H1 (cell line): ENCODE data around the gene RIPOR3. TPM values are rescaled to one million over a fixed set of nuclear protein-coding genes. Genes with fewer than 3 reads are reported as not detected.
A peak's percentile ranks its signal among the peaks of the same experiment; 100 is the strongest.

Source experiments
- CTCF ChIA-PET: fragments of 300-600 bp; sonication (Branson Sonifier 250); formaldehyde crosslinking; loops from one replicate; lab custom pipeline; 2021; ENCODE audit not compliant: partially characterized antibody; lab: Charles Lee
- POLR2A ChIA-PET: fragments of 300-600 bp; sonication (Branson Sonifier 250); formaldehyde crosslinking; loops from one replicate; lab custom pipeline; 2021; ENCODE audit warnings: inconsistent platforms; ENCODE audit not compliant: partially characterized antibody; lab: Charles Lee
- DNase-seq, 2 experiments: peaks; one replicate each; pipeline versions ENCODE4 v3.0.0 to v3.0.0-alpha.2; 2010 to 2022; ENCODE audit warnings: low spot score in 2 of 2, low read depth in 1 of 2, mixed read lengths in 1 of 2
- FAIRE-seq: peaks from 2 replicates; lab custom pipeline; 2011; peaks lifted over from hg19 to GRCh38; lab: Jason Lieb, UNC
- H2AFZ ChIP-seq: 2 replicates; pipeline ENCODE4 v1.8.1; 2012; ENCODE audit warnings: low read length, inconsistent platforms
- H2AK5ac ChIP-seq: 2 replicates; pipeline ENCODE4 v1.6.1; 2013; ENCODE audit warnings: low read depth, low read length
- H2BK120ac ChIP-seq: replicated peaks from 2 replicates; pipeline ENCODE3; 2013; ENCODE audit warnings: low read depth, low read length, inconsistent platforms
- H2BK12ac ChIP-seq: 2 replicates; pipeline ENCODE4 v1.6.1; 2013; ENCODE audit warnings: low read depth, low read length
- H2BK15ac ChIP-seq: 2 replicates; pipeline ENCODE4 v1.6.1; 2013; ENCODE audit warnings: low read length
- H2BK20ac ChIP-seq: 2 replicates; pipeline ENCODE4 v1.6.1; 2013; ENCODE audit warnings: low read length
- H2BK5ac ChIP-seq: 2 replicates; pipeline ENCODE4 v1.6.1; 2013; ENCODE audit warnings: low read depth, low read length
- H3K14ac ChIP-seq: 2 replicates; pipeline ENCODE4 v1.6.1; 2013; ENCODE audit warnings: inconsistent platforms; ENCODE audit not compliant: insufficient read length
- H3K18ac ChIP-seq: 2 replicates; pipeline ENCODE4 v1.6.1; 2013; ENCODE audit warnings: low read length; ENCODE audit errors: extremely low read depth
- H3K23ac ChIP-seq: 2 replicates; pipeline ENCODE4 v1.6.1; 2013; ENCODE audit warnings: inconsistent platforms; ENCODE audit not compliant: insufficient read length
- H3K23me2 ChIP-seq: 2 replicates; pipeline ENCODE4 v1.6.1; 2013; ENCODE audit warnings: low read depth, low read length
- H3K27ac ChIP-seq: 2 replicates; pipeline ENCODE4 v1.6.1; 2011; ENCODE audit warnings: low read depth, low read length, inconsistent platforms
- H3K27me3 ChIP-seq, 4 experiments: replicated peaks in 1 of 4; 1 replicate in 1 of 4; 2 replicates in 3 of 4; pipeline versions ENCODE4 v1.6.1 to v1.8.1; 2011 to 2013; ENCODE audit warnings: low read length in 3 of 4, mild to moderate bottlenecking in 3 of 4, inconsistent platforms in 2 of 4, mixed read lengths in 2 of 4, moderate library complexity in 1 of 4; ENCODE audit not compliant: control insufficient read depth in 3 of 4, insufficient read depth in 3 of 4; ENCODE audit errors: extremely low read depth in 1 of 4
- H3K36me3 ChIP-seq, 4 experiments: 2 replicates each; pipeline versions ENCODE4 v1.6.1 to v1.8.1; 2011 to 2013; ENCODE audit warnings: mild to moderate bottlenecking in 4 of 4, low read length in 3 of 4, moderate library complexity in 2 of 4, control low read depth in 1 of 4, inconsistent platforms in 1 of 4; ENCODE audit not compliant: insufficient read depth in 4 of 4, control insufficient read depth in 2 of 4
- H3K4ac ChIP-seq: replicated peaks from 2 replicates; pipeline ENCODE3; 2013; ENCODE audit warnings: low read length, low read depth, mixed read lengths, inconsistent platforms; ENCODE audit not compliant: insufficient read length
- H3K4me1 ChIP-seq, 4 experiments: replicated peaks in 1 of 4; 1 replicate in 1 of 4; 2 replicates in 3 of 4; pipeline versions ENCODE4 v1.6.1 to v1.8.1; 2011 to 2013; ENCODE audit warnings: low read length in 3 of 4, inconsistent platforms in 2 of 4, mixed read lengths in 1 of 4; ENCODE audit not compliant: insufficient read depth in 4 of 4, control insufficient read depth in 3 of 4
- H3K4me2 ChIP-seq, 2 experiments: 2 replicates each; pipeline versions ENCODE4 v1.6.1 to v1.8.1; 2011 to 2013; ENCODE audit warnings: low read depth in 2 of 2, low read length in 2 of 2, control low read depth in 1 of 2, inconsistent platforms in 1 of 2, mild to moderate bottlenecking in 1 of 2; ENCODE audit not compliant: insufficient read depth in 1 of 2
- H3K4me3 ChIP-seq, 4 experiments: fragments of 200-600, 300-600 bp in 1 of 4; sonication (generic), shearing (Covaris generic), sonication (Bioruptor Twin) in 1 of 4; 2 replicates each; pipeline versions ENCODE4 v1.5.1 to v1.8.1; 2011 to 2016; ENCODE audit warnings: low read length in 4 of 4, low read depth in 3 of 4, control low read depth in 2 of 4, inconsistent platforms in 2 of 4, mild to moderate bottlenecking in 2 of 4, mixed read lengths in 1 of 4, moderate library complexity in 1 of 4; ENCODE audit not compliant: insufficient read depth in 2 of 4; ENCODE audit errors: extremely low read depth in 1 of 4
- H3K56ac ChIP-seq: replicated peaks from 2 replicates; pipeline ENCODE3; 2013; ENCODE audit warnings: low read depth, mild to moderate bottlenecking, mixed read lengths, low read length, inconsistent platforms; ENCODE audit not compliant: insufficient read length
- H3K79me1 ChIP-seq: 2 replicates; pipeline ENCODE4 v1.6.1; 2013; ENCODE audit warnings: low read depth, low read length, control low read depth
- H3K79me2 ChIP-seq, 2 experiments: 2 replicates each; pipeline versions ENCODE4 v1.6.1 to v1.8.1; 2012 to 2013; ENCODE audit warnings: low read length in 2 of 2, mild to moderate bottlenecking in 2 of 2, inconsistent platforms in 1 of 2; ENCODE audit not compliant: insufficient read depth in 2 of 2, control insufficient read depth in 1 of 2
- H3K9ac ChIP-seq, 4 experiments: replicated peaks in 1 of 4; 1 replicate in 1 of 4; 2 replicates in 3 of 4; pipeline versions ENCODE4 v1.6.1 to v1.8.1; 2011 to 2013; ENCODE audit warnings: low read depth in 3 of 4, low read length in 3 of 4, control low read depth in 2 of 4, mild to moderate bottlenecking in 2 of 4, moderate library complexity in 2 of 4, inconsistent platforms in 1 of 4; ENCODE audit errors: extremely low read depth in 1 of 4
- H3K9me3 ChIP-seq, 2 experiments: 2 replicates each; pipeline versions ENCODE4 v1.6.1 to v1.8.1; 2012 to 2013; ENCODE audit warnings: mild to moderate bottlenecking in 2 of 2, moderate library complexity in 2 of 2, control low read depth in 1 of 2, inconsistent platforms in 1 of 2, low read depth in 1 of 2, low read length in 1 of 2, mixed read lengths in 1 of 2; ENCODE audit not compliant: insufficient read depth in 2 of 2
- H4K20me1 ChIP-seq, 2 experiments: replicated peaks in 1 of 2; 2 replicates each; pipeline versions ENCODE3 to v1.8.1; 2011 to 2013; ENCODE audit warnings: inconsistent platforms in 2 of 2, low read length in 2 of 2, mild to moderate bottlenecking in 1 of 2; ENCODE audit not compliant: insufficient read depth in 2 of 2, control insufficient read depth in 1 of 2
- H4K5ac ChIP-seq: 2 replicates; pipeline ENCODE4 v1.6.1; 2013; ENCODE audit warnings: low read length, low read depth, mixed read lengths, inconsistent platforms; ENCODE audit not compliant: insufficient read length
- H4K8ac ChIP-seq: 2 replicates; pipeline ENCODE4 v1.8.0; 2013; ENCODE audit warnings: mild to moderate bottlenecking, moderate library complexity, low read length, inconsistent platforms; ENCODE audit not compliant: insufficient read depth; ENCODE audit errors: extremely low read depth
- H4K91ac ChIP-seq: replicated peaks from 2 replicates; pipeline ENCODE3; 2013; ENCODE audit warnings: low read length, mixed read lengths, inconsistent platforms; ENCODE audit not compliant: insufficient read length
- ASH2L ChIP-seq: fragments of 200-600, 300-600 bp; sonication (generic); IDR thresholded peaks from one replicate; pipeline ENCODE4 v1.7.1; 2017; ENCODE audit warnings: low read length
- CHD1 ChIP-seq: IDR thresholded peaks from 2 replicates; pipeline ENCODE4 v1.6.1; 2012; ENCODE audit warnings: low read depth, low read length, improper control_type of control experiment
- CHD2 ChIP-seq: IDR thresholded peaks from 2 replicates; pipeline ENCODE4 v1.6.1; 2012; ENCODE audit warnings: low read length, improper control_type of control experiment
- CTBP2 ChIP-seq: IDR thresholded peaks from 2 replicates; pipeline ENCODE4 v1.7.0; 2011; ENCODE audit warnings: borderline replicate concordance, mild to moderate bottlenecking, moderate library complexity, mixed read lengths, low read length; ENCODE audit not compliant: insufficient read depth, insufficient read length
- KDM1A ChIP-seq: fragments of 200-600, 300-600 bp; sonication (generic); IDR thresholded peaks from 2 replicates; pipeline ENCODE4 v1.7.1; 2016; ENCODE audit warnings: mild to moderate bottlenecking, low read length, borderline replicate concordance
- RBBP5 ChIP-seq: IDR thresholded peaks from 2 replicates; pipeline ENCODE4 v1.7.1; 2012; ENCODE audit warnings: low read depth, mild to moderate bottlenecking, inconsistent platforms, low read length, moderate library complexity, borderline replicate concordance
- RNF2 ChIP-seq: fragments of 200-900, 300-1000 bp; sonication (generic); IDR thresholded peaks from 2 replicates; pipeline ENCODE4 v1.7.1; 2016; ENCODE audit warnings: borderline replicate concordance, low read depth, mild to moderate bottlenecking, antibody characterized with exemption, low read length; ENCODE audit not compliant: poor library complexity, severe bottlenecking; ENCODE audit errors: missing control alignments
- SIX5 ChIP-seq: IDR thresholded peaks from 2 replicates; pipeline ENCODE4 v1.6.1; 2011; ENCODE audit warnings: mild to moderate bottlenecking, low read depth, low read length
- SRF ChIP-seq: IDR thresholded peaks from 2 replicates; pipeline ENCODE4 v1.6.1; 2011; ENCODE audit warnings: mild to moderate bottlenecking, low read depth, low read length, moderate library complexity
- TCF12 ChIP-seq: IDR thresholded peaks from 2 replicates; pipeline ENCODE4 v1.6.1; 2011; ENCODE audit warnings: low read depth, mild to moderate bottlenecking, low read length
- WGBS, 2 experiments: shearing (Covaris generic) in 1 of 2; methylation state at CpG; one replicate each; pipeline versions ENCODE4 v1.1.6 to v1.1.7; 2013 to 2015; ENCODE audit warnings: low lambda C conversion rate in 2 of 2, mixed read lengths in 2 of 2, inconsistent platforms in 1 of 2, low coverage in 1 of 2, missing lambda C conversion rate in 1 of 2; ENCODE audit not compliant: insufficient replicate concordance in 2 of 2, insufficient coverage in 1 of 2, insufficient read length in 1 of 2; ENCODE audit errors: extremely low coverage in 1 of 2, missing lambda C conversion rate in 1 of 2; 5-methylcytosine and 5-hydroxymethylcytosine counted together
- polyA plus RNA-seq, 7 experiments: library from polyadenylated mRNA; depleted of rRNA in 3 of 7; stranded (reverse) in 5 of 7; unstranded in 2 of 7; fragments of >200 nt in 5 of 7; fragments of 200-250 nt in 2 of 7; gene quantifications; 1 replicate in 5 of 7; 2 replicates in 1 of 7; 4 replicates in 1 of 7; pipeline versions ENCODE4 v1.2.1 to v1.2.3, GENCODE V29; 2011 to 2013; ENCODE audit warnings: missing spikeins in 2 of 7, mixed read lengths in 2 of 7
- total RNA-seq: library from RNA; stranded (reverse); fragmentation: NEBNext Ultra II Directional; extraction: Animal tissue kit (Norgen Biotek cat#: 25700); gene quantifications from 2 replicates; pipeline ENCODE4 v1.2.1, GENCODE V29; 2021
- TF ChIP-seq, protein P1 (sequence below): IDR thresholded peaks from 2 replicates; pipeline ENCODE4 v1.6.1; 2012; ENCODE audit warnings: inconsistent platforms

The RIPOR3 gene
- total and polyA plus RNA-seq, 2 of the 8 experiments (the other 6 are each of a cell fraction or from before 2014, with no cell fraction given) = 3.6 to 4.5 TPM

DNA sequence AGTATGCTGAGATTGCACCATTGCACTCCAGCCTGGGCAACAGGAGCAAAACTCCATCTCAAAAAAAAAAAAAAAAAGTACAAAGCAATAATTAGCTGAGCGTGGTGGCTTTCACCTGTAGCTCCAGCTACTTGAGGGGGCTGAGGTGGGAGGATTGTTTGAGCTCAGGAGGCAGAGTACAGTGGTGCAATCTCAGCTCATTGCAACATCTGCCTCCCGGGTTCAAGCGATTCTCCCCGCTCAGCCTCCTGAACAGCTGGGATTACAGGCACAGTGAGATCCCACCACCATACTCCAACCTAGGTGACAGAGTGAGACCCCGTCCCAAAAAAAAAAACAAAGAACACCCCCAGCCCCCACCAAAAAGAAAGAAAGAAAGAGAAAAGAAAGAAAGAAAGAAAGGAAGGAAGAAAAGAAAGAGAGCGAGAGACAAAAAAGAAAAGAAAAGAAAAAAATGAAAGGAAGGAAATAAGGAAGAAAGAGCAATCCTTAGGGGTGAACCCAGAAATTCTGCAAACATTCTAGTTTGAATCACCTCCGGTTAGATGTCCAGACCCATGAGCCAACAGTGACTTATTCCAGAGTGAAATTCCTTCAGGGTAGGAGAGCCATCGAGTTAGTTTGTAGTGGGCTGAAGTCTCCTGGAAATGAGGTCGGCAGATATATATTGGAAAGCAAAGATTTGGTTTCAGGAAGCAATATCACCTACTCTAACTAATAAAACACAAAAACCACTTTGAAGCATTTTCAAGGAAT, 3.2 kb upstream of the RIPOR3 start:
- CTCF ChIA-PET = interaction anchor here (0.6 to 2.5 kb wide), 9 partner anchors 11 to 59 kb away, joined by 3 to 14 read pairs (median 5); no protein-coding TSS in a partner anchor
- 94% methylated on average over 9 of the region's 9 CpGs; no CpG with 5 or more reads in 1 of the 2 experiments for WGBS, 2 experiments
- no peak for TF ChIP-seq CHD2
- no peak for TF ChIP-seq CHD1
- no peak for TF ChIP-seq SIX5
- no peak for TF ChIP-seq RBBP5
- TF ChIP-seq KDM1A = no peak
- TF ChIP-seq SRF = no peak
- TF ChIP-seq ASH2L = no peak
- no peak for TF ChIP-seq RNF2
- TF ChIP-seq TCF12 = no peak
- TF ChIP-seq, protein P1, sequence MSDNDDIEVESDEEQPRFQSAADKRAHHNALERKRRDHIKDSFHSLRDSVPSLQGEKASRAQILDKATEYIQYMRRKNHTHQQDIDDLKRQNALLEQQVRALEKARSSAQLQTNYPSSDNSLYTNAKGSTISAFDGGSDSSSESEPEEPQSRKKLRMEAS = no peak
- TF ChIP-seq CTBP2 = no peak

More for the DNA sequence above, 3.2 kb upstream of the RIPOR3 start:
- H2BK5ac ChIP-seq = peak overlapping the region; percentile 60; the same call in 1 of the 2 replicates
- H2BK120ac ChIP-seq = no peak overlapping the region
- H4K91ac ChIP-seq = no peak overlapping the region
- POLR2A ChIA-PET = no interaction called here
- DNase-seq (no peak), FAIRE-seq (no peak)
- H2BK12ac ChIP-seq = 0 out of 2 replicates have a peak overlapping the region, but pooled peaks have one; percentile 39
- no peak overlapping the region for H3K14ac ChIP-seq
- H3K79me1 ChIP-seq = no peaks in the 10 kb centered on the region; the same call in 1 of the 2 replicates
- H3K27me3 ChIP-seq = 0 out of 7 replicates have a peak, but pooled peaks cover 0 to 2% (median 0%) of the 10 kb centered on the region in 4 experiments
- H3K79me2 ChIP-seq = no peaks in the 10 kb centered on the region; a peak in 1 of 4 replicates
- H3K4me1 ChIP-seq = peaks cover 16 to 23% (median 18%) of the 10 kb centered on the region in 4 experiments
- H2AFZ ChIP-seq = no peak overlapping the region
- H3K56ac ChIP-seq = no peak overlapping the region
- H2BK20ac ChIP-seq = 0 out of 2 replicates have a peak overlapping the region, but pooled peaks have one; percentile 48
- H3K4me2 ChIP-seq = no peak overlapping the region
- no peaks in the 10 kb centered on the region for H3K36me3 ChIP-seq
- no peak overlapping the region for H3K27ac ChIP-seq
- no peak overlapping the region for H2AK5ac ChIP-seq
- no peak overlapping the region for H4K5ac ChIP-seq
- H3K18ac ChIP-seq = no peak overlapping the region
- H3K9me3 ChIP-seq = no peaks in the 10 kb centered on the region
- H3K23ac ChIP-seq = no peak overlapping the region
- no peak overlapping the region for H3K4me3 ChIP-seq
- H3K4ac ChIP-seq = no peak overlapping the region
- H3K9ac ChIP-seq = no peak overlapping the region
- H3K23me2 ChIP-seq = peaks cover 19% of the 10 kb centered on the region
- no peak overlapping the region for H2BK15ac ChIP-seq
- H4K8ac ChIP-seq = 0 out of 2 replicates have a peak overlapping the region, but pooled peaks have one; percentile 22
- no peaks in the 10 kb centered on the region for H4K20me1 ChIP-seq
